Fibroblast of lung (primary cell): Measurements from ENCODE around the gene LIPG. TPM values are rescaled to one million over a fixed set of nuclear protein-coding genes. Genes with fewer than 3 reads are reported as not detected.

Experiments
- DNase-seq, 2 donors: peaks; one replicate each; pipeline versions ENCODE4 v3.0.0 to v3.0.0-alpha.2; 2010; ENCODE audit warnings: low read depth in 2 of 2
- H2AFZ ChIP-seq: 2 replicates; pipeline ENCODE4 v1.5.1; 2012; ENCODE audit warnings: low read length, control low read depth, inconsistent platforms
- H3K27ac ChIP-seq: 2 replicates; pipeline ENCODE4 v1.5.1; 2011; ENCODE audit warnings: low read length, control low read depth; ENCODE audit not compliant: insufficient read depth
- H3K27me3 ChIP-seq: 2 replicates; pipeline ENCODE4 v1.5.1; 2011; ENCODE audit warnings: mild to moderate bottlenecking, low read length; ENCODE audit not compliant: control insufficient read depth, insufficient read depth
- H3K36me3 ChIP-seq: 2 replicates; pipeline ENCODE4 v1.5.1; 2011; ENCODE audit warnings: low read length; ENCODE audit not compliant: control insufficient read depth, insufficient read depth
- H3K4me1 ChIP-seq: 2 replicates; pipeline ENCODE4 v1.5.1; 2011; ENCODE audit warnings: low read length; ENCODE audit not compliant: control insufficient read depth, insufficient read depth; ENCODE audit errors: extremely low read depth
- H3K4me2 ChIP-seq: 2 replicates; pipeline ENCODE4 v1.5.1; 2011; ENCODE audit warnings: low read length, control low read depth; ENCODE audit not compliant: insufficient read depth; ENCODE audit errors: extremely low read depth
- H3K4me3 ChIP-seq, 4 experiments: fragments of 200-600 bp in 1 of 4; sonication (generic) in 1 of 4; replicated peaks in 1 of 4; 2 replicates each; pipeline ENCODE4 v1.5.1; 2011 to 2016; ENCODE audit warnings: low read length in 4 of 4, low read depth in 3 of 4, mild to moderate bottlenecking in 3 of 4, control low read depth in 2 of 4, inconsistent platforms in 1 of 4, mixed read lengths in 1 of 4; ENCODE audit not compliant: insufficient read depth in 1 of 4; ENCODE audit errors: control extremely low read depth in 1 of 4
- H3K79me2 ChIP-seq: 2 replicates; pipeline ENCODE4 v1.5.1; 2012; ENCODE audit warnings: mild to moderate bottlenecking, low read length, inconsistent platforms; ENCODE audit not compliant: control insufficient read depth, insufficient read depth
- H3K9ac ChIP-seq: 2 replicates; pipeline ENCODE4 v1.5.1; 2011; ENCODE audit warnings: mild to moderate bottlenecking, low read length, control low read depth; ENCODE audit not compliant: insufficient read depth
- H3K9me3 ChIP-seq: 2 replicates; pipeline ENCODE4 v1.5.1; 2012; ENCODE audit warnings: low read depth, low read length; ENCODE audit not compliant: control insufficient read depth, insufficient read depth
- H4K20me1 ChIP-seq: 2 replicates; pipeline ENCODE4 v1.5.1; 2011; ENCODE audit warnings: low read length; ENCODE audit not compliant: control insufficient read depth, insufficient read depth; ENCODE audit errors: extremely low read depth
- CTCF ChIP-seq, 2 donors: IDR thresholded peaks in 1 of 2; conservative IDR thresholded peaks in 1 of 2; 1 replicate in 1 of 2; 2 replicates in 1 of 2; pipeline ENCODE4 v1.5.1; 2011 to 2012; ENCODE audit warnings: low read length in 2 of 2, control low read depth in 1 of 2, inconsistent platforms in 1 of 2, low read depth in 1 of 2, mild to moderate bottlenecking in 1 of 2
- EZH2 ChIP-seq: IDR thresholded peaks from 2 replicates; pipeline ENCODE4 v1.5.1; 2012; ENCODE audit warnings: low read length, control low read depth, mild to moderate bottlenecking; ENCODE audit errors: missing control alignments
- polyA plus RNA-seq, 2 donors: library from polyadenylated mRNA; depleted of rRNA in 1 of 2; stranded (reverse) in 1 of 2; unstranded in 1 of 2; fragments of >200 nt; gene quantifications; 2 replicates each; pipeline ENCODE4 v1.2.1, GENCODE V29; 2011 to 2012; ENCODE audit warnings: missing spikeins in 1 of 2
- total RNA-seq: library from RNA; depleted of rRNA; stranded (reverse); fragments of >200 nt; gene quantifications from 2 replicates; pipeline ENCODE4 v1.2.1, GENCODE V29; 2014

Gene LIPG
- total and polyA plus RNA-seq, 2 donors (not counting 1 experiment from before 2014, with no cell fraction given): 0.30 to 0.50 TPM

GRCh38 chr18:49640741-49641140 lies 78.9 kb downstream of the LIPG start:
- no peaks in the 10 kb centered on the region for H3K79me2 ChIP-seq
- H2AFZ ChIP-seq: no peak overlapping the region
- no peak overlapping the region for H3K4me3 ChIP-seq
- no peaks in the 10 kb centered on the region for H3K36me3 ChIP-seq
- no peaks in the 10 kb centered on the region for H3K4me1 ChIP-seq
- H3K4me2 ChIP-seq: no peak overlapping the region
- no peak for TF ChIP-seq CTCF (conservative IDR thresholded peaks at IDR 0.05 in 1 of 2, IDR thresholded peaks at IDR 0.05 in 1 of 2; ENCODE audit: low read depth in 1 of 2, low read length in 2 of 2)
- TF ChIP-seq EZH2: no peak
- H3K9ac ChIP-seq: no peak overlapping the region
- H3K27ac ChIP-seq: no peak overlapping the region
- no peak for DNase-seq
- H4K20me1 ChIP-seq: no peaks in the 10 kb centered on the region
- H3K27me3 ChIP-seq: no peaks in the 10 kb centered on the region
- no peaks in the 10 kb centered on the region for H3K9me3 ChIP-seq

GRCh38 chr18:49645196-49645595 lies 83.3 kb downstream of the LIPG start:
- DNase-seq: no peak
- no peaks in the 10 kb centered on the region for H3K9me3 ChIP-seq
- peaks cover 2% of the 10 kb centered on the region for H3K4me1 ChIP-seq
- H3K4me2 ChIP-seq: peak overlapping the region; percentile 15
- no peak overlapping the region for H3K9ac ChIP-seq
- H3K79me2 ChIP-seq: no peaks in the 10 kb centered on the region
- no peak overlapping the region for H3K4me3 ChIP-seq
- no peaks in the 10 kb centered on the region for H4K20me1 ChIP-seq
- H3K36me3 ChIP-seq: no peaks in the 10 kb centered on the region
- no peak for TF ChIP-seq EZH2
- TF ChIP-seq CTCF (conservative IDR thresholded peaks at IDR 0.05 in 1 of 2, IDR thresholded peaks at IDR 0.05 in 1 of 2; ENCODE audit: low read depth in 1 of 2, low read length in 2 of 2): no peak
- no peak overlapping the region for H3K27ac ChIP-seq
- H3K27me3 ChIP-seq: no peaks in the 10 kb centered on the region
- H2AFZ ChIP-seq: no peak overlapping the region

GRCh38 chr18:49645841-49646351 lies 84.0 kb downstream of the LIPG start:
- TF ChIP-seq EZH2 (no peak), CTCF (conservative IDR thresholded peaks at IDR 0.05 in 1 of 2, IDR thresholded peaks at IDR 0.05 in 1 of 2; ENCODE audit: low read depth in 1 of 2, low read length in 2 of 2) (no peak)
- H3K27me3 ChIP-seq: no peaks in the 10 kb centered on the region
- H3K4me3 ChIP-seq: peak overlapping the region in 3 of 4 experiments; percentile 27 to 46 (median 35)
- H2AFZ ChIP-seq: peak overlapping the region; percentile 83
- H3K9me3 ChIP-seq: no peaks in the 10 kb centered on the region
- H3K27ac ChIP-seq: no peak overlapping the region
- H3K4me2 ChIP-seq: peak overlapping the region; percentile 78
- H4K20me1 ChIP-seq: no peaks in the 10 kb centered on the region
- H3K79me2 ChIP-seq: no peaks in the 10 kb centered on the region
- DNase-seq: peak; percentile 62 to 69
- no peaks in the 10 kb centered on the region for H3K36me3 ChIP-seq
- peaks cover 2% of the 10 kb centered on the region for H3K4me1 ChIP-seq
- no peak overlapping the region for H3K9ac ChIP-seq
